ENCODE data around the gene COL6A6. TPM values are rescaled to one million over a fixed set of nuclear protein-coding genes. Genes with fewer than 3 reads are reported as not detected.

COL6A6 gene, protein sequence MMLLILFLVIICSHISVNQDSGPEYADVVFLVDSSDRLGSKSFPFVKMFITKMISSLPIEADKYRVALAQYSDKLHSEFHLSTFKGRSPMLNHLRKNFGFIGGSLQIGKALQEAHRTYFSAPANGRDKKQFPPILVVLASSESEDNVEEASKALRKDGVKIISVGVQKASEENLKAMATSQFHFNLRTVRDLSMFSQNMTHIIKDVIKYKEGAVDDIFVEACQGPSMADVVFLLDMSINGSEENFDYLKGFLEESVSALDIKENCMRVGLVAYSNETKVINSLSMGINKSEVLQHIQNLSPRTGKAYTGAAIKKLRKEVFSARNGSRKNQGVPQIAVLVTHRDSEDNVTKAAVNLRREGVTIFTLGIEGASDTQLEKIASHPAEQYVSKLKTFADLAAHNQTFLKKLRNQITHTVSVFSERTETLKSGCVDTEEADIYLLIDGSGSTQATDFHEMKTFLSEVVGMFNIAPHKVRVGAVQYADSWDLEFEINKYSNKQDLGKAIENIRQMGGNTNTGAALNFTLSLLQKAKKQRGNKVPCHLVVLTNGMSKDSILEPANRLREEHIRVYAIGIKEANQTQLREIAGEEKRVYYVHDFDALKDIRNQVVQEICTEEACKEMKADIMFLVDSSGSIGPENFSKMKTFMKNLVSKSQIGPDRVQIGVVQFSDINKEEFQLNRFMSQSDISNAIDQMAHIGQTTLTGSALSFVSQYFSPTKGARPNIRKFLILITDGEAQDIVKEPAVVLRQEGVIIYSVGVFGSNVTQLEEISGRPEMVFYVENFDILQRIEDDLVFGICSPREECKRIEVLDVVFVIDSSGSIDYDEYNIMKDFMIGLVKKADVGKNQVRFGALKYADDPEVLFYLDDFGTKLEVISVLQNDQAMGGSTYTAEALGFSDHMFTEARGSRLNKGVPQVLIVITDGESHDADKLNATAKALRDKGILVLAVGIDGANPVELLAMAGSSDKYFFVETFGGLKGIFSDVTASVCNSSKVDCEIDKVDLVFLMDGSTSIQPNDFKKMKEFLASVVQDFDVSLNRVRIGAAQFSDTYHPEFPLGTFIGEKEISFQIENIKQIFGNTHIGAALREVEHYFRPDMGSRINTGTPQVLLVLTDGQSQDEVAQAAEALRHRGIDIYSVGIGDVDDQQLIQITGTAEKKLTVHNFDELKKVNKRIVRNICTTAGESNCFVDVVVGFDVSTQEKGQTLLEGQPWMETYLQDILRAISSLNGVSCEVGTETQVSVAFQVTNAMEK (N-terminal part only)
- under 1 TPM in 1 of 3 donors, not detected in 2; 0.05 TPM for total RNA-seq
- long read RNA-seq, donor 1, partial matches to known transcripts = 0 of 1 reads
- long read RNA-seq, donor 1, other reads (novel, unspliced or antisense) = 1 of 1 reads
- long read RNA-seq, donor 2 = 0 reads

DNA sequence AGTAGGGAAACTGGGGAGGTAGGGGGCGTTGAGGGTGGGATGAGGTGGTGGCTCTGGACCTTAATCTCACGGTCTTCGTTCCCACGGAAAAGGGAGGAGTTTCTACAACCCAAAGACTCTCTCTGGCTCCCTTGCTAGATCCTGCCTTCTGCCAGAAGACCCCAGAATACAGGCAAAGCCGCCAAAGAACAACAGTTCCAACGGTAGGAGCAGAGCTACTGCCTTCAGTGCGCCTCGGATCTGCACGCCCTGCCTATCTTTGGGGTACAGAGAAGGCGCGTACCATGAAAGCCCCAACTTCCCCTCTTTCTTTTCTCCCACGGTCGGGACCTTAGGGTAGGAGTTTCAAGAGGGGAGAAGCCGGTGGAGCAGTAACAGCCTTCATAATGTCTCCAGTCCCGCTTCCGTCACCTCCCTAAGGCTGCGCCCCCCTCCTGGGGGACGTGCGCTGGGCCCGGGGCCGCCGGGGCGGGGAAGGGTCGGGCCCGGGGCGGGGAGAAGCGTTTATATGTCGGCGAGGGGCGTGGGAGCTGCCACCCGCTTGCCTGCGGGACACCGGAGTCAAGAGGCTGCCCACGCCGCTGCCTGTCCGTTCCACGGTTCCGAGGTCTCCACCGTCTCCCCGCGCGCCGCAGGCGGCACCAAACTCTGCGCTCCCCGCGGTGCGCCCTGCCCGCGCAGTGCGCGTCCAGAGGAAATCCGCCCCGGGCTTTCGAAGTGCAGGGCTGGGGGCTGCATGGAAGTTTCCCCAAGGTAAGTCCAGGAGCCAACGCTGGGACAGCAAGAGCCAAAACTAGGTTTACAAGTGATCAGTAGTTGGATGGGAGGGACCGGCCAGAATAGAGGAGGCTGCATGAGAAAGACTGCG lies at the start of gene COL6A6:
Gene COL6A6, plus strand, starts transcription at position 533 of the 868 bp plus-strand sequence. CDS start 43,188 bp downstream, outside the sequence.
- H3K4me3 ChIP-seq = no peak within 1 kb of the TSS
- ATAC-seq (no peak), DNase-seq (no peak)
- no peaks in the 10 kb centered on the region for H3K36me3 ChIP-seq (ENCODE audit: low read depth)
- H3K4me1 ChIP-seq (ENCODE audit: low read depth) = no peaks in the 10 kb centered on the region
- intact Hi-C loops (cut with DNase I, micrococcal nuclease) = no loop called here
- TF ChIP-seq, protein P1, sequence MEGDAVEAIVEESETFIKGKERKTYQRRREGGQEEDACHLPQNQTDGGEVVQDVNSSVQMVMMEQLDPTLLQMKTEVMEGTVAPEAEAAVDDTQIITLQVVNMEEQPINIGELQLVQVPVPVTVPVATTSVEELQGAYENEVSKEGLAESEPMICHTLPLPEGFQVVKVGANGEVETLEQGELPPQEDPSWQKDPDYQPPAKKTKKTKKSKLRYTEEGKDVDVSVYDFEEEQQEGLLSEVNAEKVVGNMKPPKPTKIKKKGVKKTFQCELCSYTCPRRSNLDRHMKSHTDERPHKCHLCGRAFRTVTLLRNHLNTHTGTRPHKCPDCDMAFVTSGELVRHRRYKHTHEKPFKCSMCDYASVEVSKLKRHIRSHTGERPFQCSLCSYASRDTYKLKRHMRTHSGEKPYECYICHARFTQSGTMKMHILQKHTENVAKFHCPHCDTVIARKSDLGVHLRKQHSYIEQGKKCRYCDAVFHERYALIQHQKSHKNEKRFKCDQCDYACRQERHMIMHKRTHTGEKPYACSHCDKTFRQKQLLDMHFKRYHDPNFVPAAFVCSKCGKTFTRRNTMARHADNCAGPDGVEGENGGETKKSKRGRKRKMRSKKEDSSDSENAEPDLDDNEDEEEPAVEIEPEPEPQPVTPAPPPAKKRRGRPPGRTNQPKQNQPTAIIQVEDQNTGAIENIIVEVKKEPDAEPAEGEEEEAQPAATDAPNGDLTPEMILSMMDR (IDR thresholded peaks at IDR 0.05) = no peak
- H3K9me3 ChIP-seq = no peaks in the 10 kb centered on the region

DNA sequence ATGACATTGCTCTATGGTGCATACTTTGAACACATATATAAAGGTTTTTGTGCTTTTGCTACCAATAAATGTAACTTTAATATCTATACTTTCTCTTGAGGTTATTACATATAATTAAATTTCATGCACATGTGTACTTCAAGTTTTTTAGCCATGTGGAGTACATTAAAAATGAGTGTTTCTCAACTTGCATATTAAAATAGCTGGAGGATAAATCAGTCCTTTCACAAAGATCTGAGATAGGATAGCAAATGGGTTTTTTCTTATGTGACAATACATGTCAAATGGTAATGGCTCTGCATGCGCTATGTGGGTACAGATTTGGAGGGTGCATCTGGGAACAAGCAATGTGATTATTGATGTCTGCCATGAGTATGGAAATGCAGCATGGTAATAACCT lies 48.7 kb upstream of the COL6A6 start:
- DNase-seq (no peak), ATAC-seq (no peak)
- Histone ChIP-seq H3K36me3 (ENCODE audit: low read depth) (no peaks in the 10 kb centered on the region), H3K4me1 (ENCODE audit: low read depth) (no peaks in the 10 kb centered on the region), H3K4me3 (no peak overlapping the region), H3K9me3 (no peaks in the 10 kb centered on the region)
- TF ChIP-seq, protein P1 (IDR thresholded peaks at IDR 0.05) = no peak
- intact Hi-C loops (cut with DNase I, micrococcal nuclease) = no loop called here

DNA sequence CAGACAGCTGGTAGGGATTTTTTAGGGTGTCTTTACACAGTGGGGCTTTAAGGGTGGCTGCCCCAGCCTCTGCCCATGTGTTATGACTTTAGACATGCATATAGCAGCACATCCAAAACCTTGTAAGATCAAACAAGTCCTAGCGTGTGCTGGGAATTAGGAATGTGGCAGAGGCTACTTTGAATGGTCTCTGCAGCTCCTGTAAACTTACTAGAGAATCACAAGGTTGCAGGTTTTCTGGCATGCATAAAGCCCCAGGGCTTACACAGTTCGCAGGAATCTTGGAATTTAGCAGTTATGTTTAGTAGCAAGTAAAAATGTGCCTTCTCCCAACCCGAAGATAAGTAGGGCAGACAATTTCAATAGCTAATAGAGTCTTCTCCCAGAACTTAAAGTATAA lies 46.9 kb upstream of the COL6A6 start:
- TF ChIP-seq, protein P1 (IDR thresholded peaks at IDR 0.05) = no peak
- H3K4me1 ChIP-seq (ENCODE audit: low read depth) = no peaks in the 10 kb centered on the region
- no peaks in the 10 kb centered on the region for H3K9me3 ChIP-seq
- intact Hi-C loops (cut with DNase I, micrococcal nuclease) = no loop called here
- DNase-seq (no peak), ATAC-seq (no peak)
- no peak overlapping the region for H3K4me3 ChIP-seq
- H3K36me3 ChIP-seq (ENCODE audit: low read depth) = no peaks in the 10 kb centered on the region

DNA sequence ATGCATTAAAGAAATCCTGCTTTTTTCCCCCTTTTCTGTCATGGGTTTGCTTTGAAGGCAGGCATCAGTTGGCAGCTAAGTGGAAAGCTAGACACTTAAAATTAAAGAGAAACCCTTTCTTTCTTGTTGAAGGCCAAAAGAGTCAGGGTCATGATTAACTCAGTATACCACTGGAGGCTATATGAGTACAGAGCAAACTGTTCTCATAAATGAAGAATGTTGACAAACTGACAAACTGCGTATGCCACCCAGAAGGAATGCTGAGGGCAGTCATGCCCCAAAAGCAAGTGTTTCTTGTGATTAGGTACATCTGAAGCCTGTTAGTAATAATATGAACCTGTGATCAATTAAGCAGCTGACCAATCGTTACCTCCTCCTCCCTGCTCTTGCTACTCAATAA lies 43.6 kb upstream of the COL6A6 start:
- TF ChIP-seq, protein P1 (IDR thresholded peaks at IDR 0.05) = no peak
- no peaks in the 10 kb centered on the region for H3K4me1 ChIP-seq (ENCODE audit: low read depth)
- ATAC-seq (no peak), DNase-seq (no peak)
- no peaks in the 10 kb centered on the region for H3K9me3 ChIP-seq
- no peak overlapping the region for H3K4me3 ChIP-seq
- H3K36me3 ChIP-seq (ENCODE audit: low read depth) = no peaks in the 10 kb centered on the region
- intact Hi-C loops (cut with DNase I, micrococcal nuclease) = no loop called here
